Activated T-cell treated with anti-CD3 and anti-CD28 coated beads for 48 hours (primary cell): ENCODE data around the gene LYPD6B.
"Not testable (repeated sequence)": the region's sequence is repeated elsewhere in the genome, so short reads cannot be mapped to it uniquely, and the experiment has no call there.

Experiments
- DNase-seq: peaks from one replicate; pipeline ENCODE4 v3.0.0-alpha.2; 2020; ENCODE audit warnings: low read depth

The LYPD6B gene

GRCh38 chr2:149213764-149214493 lies 175.4 kb downstream of the LYPD6B start:
- DNase-seq, result no peak

DNA sequence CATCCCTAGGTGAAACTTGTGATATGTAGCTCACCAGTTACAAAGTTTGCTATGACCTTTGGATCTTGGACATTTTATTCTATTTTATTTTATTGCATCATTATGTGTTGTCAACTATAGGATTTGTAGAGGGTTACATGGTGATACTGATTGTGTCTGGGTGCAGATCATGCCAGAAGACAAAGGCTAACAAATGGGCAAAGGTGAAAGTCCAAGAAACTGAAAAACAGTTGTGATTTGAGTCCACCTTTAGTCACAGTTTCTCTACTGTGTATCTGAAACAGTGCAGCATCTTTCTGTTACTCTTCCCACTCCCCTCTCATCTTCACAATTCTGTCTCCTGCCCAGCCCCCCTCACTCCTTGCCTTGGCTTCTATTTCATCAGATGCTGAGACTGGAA lies 180.0 kb downstream of the LYPD6B start:
- DNase-seq, result no peak

- DNase-seq, result no peak
Measured at GRCh38 chr2:149219856-149220255, 181.4 kb downstream of the LYPD6B start.

GRCh38 chr2:149221002-149221401 lies 182.5 kb downstream of the LYPD6B start:
- no peak for DNase-seq

GRCh38 chr2:149221898-149222297 lies 183.4 kb downstream of the LYPD6B start:
- DNase-seq, result no peak

DNA sequence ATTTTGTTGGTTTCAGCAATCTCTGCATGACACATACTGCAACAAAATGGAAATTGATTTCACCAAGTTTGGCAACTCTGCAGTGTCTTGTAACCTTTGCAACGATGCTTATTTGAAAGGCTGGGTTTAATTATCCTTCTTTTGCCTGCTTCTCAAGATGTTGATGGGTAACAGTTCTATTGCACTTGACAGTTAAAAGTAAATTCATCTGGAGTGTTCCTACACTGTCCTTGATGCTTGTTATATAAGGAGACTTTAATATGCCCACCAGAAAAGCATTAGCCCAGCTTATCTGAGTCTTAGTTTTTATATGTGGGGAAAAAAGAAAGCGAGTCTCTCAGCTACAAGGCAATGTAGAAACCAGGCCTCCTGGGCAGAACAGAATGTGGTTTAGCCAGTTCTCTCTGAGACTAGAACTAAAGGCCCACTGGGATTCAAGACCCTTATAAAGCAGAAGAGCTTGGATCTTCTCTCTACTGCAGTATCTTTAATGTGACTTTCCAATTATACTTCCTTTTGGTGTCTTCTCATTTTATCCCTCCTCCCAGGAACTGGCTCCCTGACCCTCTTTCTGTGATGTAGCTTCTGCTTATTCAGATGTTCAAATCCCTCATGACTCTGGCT lies 185.1 kb downstream of the LYPD6B start:
- no peak for DNase-seq

- no peak for DNase-seq
Measured at GRCh38 chr2:149224543-149224942, 186.0 kb downstream of the LYPD6B start.

- no peak for DNase-seq
Measured at GRCh38 chr2:149225446-149225845, 186.9 kb downstream of the LYPD6B start.

DNA sequence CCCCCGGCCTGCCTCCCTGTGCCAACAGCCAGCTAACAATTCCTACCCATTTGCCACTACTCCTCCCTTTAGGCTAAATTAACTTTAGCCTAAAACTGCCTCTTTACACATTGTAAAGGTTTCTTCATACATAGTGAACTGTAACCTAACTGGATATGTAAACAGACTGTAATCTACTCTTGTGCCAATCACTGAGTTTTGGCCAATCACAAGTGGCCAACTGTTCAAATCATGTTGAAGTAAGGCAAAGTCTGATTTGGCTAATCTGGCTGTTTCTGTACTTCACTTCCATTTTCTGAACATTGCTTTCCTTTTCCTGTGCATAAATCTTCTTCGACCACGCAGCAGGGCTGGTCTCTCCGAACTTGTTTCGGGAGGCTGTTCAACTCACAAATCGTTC lies 188.3 kb downstream of the LYPD6B start:
- DNase-seq, result no peak

DNA sequence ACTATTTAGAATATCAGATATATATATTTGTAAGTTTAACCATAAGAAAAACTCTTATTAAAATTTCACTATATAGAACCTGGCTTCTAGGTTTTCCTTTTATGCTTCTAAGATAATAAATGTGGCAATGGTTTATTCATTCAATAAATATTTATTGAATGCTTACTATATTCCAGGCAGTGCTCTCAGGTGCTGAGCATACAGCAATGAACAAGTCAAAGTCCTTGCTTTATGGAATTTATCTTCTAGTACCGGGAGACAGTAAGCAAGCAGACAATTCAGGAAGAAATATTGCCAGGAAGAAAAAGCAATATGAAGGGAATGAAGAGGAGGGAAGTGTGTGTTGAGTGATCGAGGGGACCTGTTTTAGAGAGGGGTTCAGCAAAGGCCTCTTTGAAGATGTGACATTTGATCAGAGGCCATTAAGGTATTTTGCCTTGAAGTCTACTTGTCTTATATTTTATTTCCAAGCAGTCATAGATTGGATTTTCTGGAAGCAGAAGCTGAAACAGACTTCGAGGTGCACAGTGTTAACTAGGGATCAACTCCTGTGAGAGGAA lies 197.4 kb downstream of the LYPD6B start:
- DNase-seq, result no peak

- no peak for DNase-seq
Measured at GRCh38 chr2:149236410-149236809, 197.9 kb downstream of the LYPD6B start.

DNA sequence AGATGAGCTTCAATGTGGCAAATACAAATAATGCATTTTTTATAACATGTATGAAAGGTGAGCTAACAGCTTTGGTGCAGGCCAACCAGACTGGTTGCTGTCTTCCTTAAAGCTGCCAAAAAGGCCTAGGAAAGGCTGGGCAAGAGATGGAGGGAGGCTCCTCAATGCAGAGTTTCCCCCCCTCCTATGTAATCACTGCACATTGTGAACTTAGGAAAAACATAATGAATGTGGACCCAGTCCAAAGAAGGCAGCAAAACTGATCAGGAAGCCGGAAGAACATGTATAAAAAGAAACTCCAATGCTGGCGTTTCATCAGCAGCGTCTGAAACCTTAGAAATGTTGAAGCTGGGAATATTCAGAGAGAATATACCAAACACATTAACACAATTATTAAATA lies 207.7 kb downstream of the LYPD6B start:
- DNase-seq, result no peak

- DNase-seq, result not testable (repeated sequence)
Measured at GRCh38 chr2:149251436-149251835, 212.9 kb downstream of the LYPD6B start.

- DNase-seq, result not testable (repeated sequence)
Measured at GRCh38 chr2:149256877-149257276, 218.4 kb downstream of the LYPD6B start.

DNA sequence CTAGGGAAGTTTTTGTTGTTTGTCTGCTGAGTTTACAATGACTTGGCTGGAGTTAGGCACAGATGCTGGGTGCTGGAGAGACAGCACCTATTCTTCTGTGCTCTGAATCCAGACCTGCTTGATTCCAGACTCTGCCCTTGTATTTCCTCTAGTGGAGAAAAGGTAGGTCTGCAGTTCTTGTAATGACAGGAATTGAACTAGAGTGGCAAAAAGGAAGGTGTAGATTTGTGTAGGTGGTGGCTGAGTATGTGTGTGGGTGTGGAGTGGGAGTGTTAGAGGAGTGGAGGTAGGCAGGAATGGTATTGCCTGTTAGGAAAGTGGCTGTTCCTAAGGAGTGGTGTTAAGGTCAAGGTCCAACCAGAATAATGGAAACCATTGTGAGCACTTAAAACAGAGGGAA lies 220.0 kb downstream of the LYPD6B start:
- DNase-seq, result no peak

GRCh38 chr2:149259136-149259535 lies 220.6 kb downstream of the LYPD6B start:
- no peak for DNase-seq

DNA sequence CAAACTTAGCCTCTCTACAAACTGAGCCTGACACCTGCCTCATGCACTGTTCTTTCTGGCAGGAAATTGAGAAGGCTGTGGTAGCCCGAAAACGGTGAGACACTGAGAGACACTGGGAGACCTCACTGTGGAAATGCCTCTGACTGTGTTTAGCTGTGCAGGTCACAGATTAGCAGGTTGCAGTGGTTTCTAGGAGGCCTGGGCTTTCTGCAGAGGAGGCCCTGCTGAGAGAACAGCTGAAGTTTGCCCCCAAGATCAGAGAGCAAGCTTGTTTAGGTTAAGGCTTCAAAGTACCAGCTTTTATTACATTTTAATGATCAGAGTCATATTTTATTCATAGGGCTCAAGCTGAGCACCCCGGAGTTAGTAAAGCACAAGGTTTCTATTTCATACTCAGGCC lies 223.2 kb downstream of the LYPD6B start:
- no peak for DNase-seq
